ENCODE results near the gene CYP2E1.

CYP2E1 gene

GRCh38 chr10:133523631-133524203, 3.4 kb upstream of the CYP2E1 start:
- H3K9ac ChIP-seq (ENCODE audit: low read depth, low read length) = no peak overlapping the region
- H3K4me3 ChIP-seq (ENCODE audit: low read depth in 1 of 2, low read length in 2 of 2) = no peak overlapping the region
- no peaks in the 10 kb centered on the region for H3K36me3 ChIP-seq (ENCODE audit: insufficient read depth, low read length)
- no peaks in the 10 kb centered on the region for H3K79me2 ChIP-seq (ENCODE audit: insufficient read depth, low read length)
- no peak overlapping the region for H2AFZ ChIP-seq (ENCODE audit: low read depth, low read length)
- TF ChIP-seq CTCF (IDR thresholded peaks at IDR 0.05; ENCODE audit: borderline replicate concordance, extremely low read depth, low read length, poor library complexity, severe bottlenecking) (no peak), EZH2 (IDR thresholded peaks at IDR 0.05; ENCODE audit: borderline replicate concordance, low read depth, low read length, severe bottlenecking) (no peak)
- no peaks in the 10 kb centered on the region for H3K27me3 ChIP-seq (ENCODE audit: insufficient read depth, low read length, poor library complexity)
- ATAC-seq (ENCODE audit: insufficient read depth, low read depth) = no peak
- no peak for DNase-seq
- no peaks in the 10 kb centered on the region for H4K20me1 ChIP-seq (ENCODE audit: insufficient read depth, low read length)
- H3K9me3 ChIP-seq (ENCODE audit: insufficient read depth, low read length, severe bottlenecking) = peaks cover 4% of the 10 kb centered on the region
- no peak overlapping the region for H3K27ac ChIP-seq (ENCODE audit: low read length)
- no peak overlapping the region for H3K4me2 ChIP-seq (ENCODE audit: insufficient read depth, low read length)
- peaks cover 16% of the 10 kb centered on the region for H3K4me1 ChIP-seq (ENCODE audit: insufficient read depth, low read length)

GRCh38 chr10:133525444-133525843, 1.7 kb upstream of the CYP2E1 start:
- H2AFZ ChIP-seq (ENCODE audit: low read depth, low read length) = no peak overlapping the region
- no peak for DNase-seq
- no peaks in the 10 kb centered on the region for H3K27me3 ChIP-seq (ENCODE audit: insufficient read depth, low read length, poor library complexity)
- no peak for ATAC-seq (ENCODE audit: insufficient read depth, low read depth)
- peaks cover 6% of the 10 kb centered on the region for H3K4me1 ChIP-seq (ENCODE audit: insufficient read depth, low read length)
- no peaks in the 10 kb centered on the region for H3K36me3 ChIP-seq (ENCODE audit: insufficient read depth, low read length)
- H3K27ac ChIP-seq (ENCODE audit: low read length) = no peak overlapping the region
- no peak overlapping the region for H3K4me3 ChIP-seq (ENCODE audit: low read depth in 1 of 2, low read length in 2 of 2)
- H3K9me3 ChIP-seq (ENCODE audit: insufficient read depth, low read length, severe bottlenecking) = peaks cover 4% of the 10 kb centered on the region
- H4K20me1 ChIP-seq (ENCODE audit: insufficient read depth, low read length) = no peaks in the 10 kb centered on the region
- H3K79me2 ChIP-seq (ENCODE audit: insufficient read depth, low read length) = no peaks in the 10 kb centered on the region
- TF ChIP-seq CTCF (IDR thresholded peaks at IDR 0.05; ENCODE audit: borderline replicate concordance, extremely low read depth, low read length, poor library complexity, severe bottlenecking) = no peak
- TF ChIP-seq EZH2 (IDR thresholded peaks at IDR 0.05; ENCODE audit: borderline replicate concordance, low read depth, low read length, severe bottlenecking) = no peak
- H3K9ac ChIP-seq (ENCODE audit: low read depth, low read length) = no peak overlapping the region
- H3K4me2 ChIP-seq (ENCODE audit: insufficient read depth, low read length) = no peak overlapping the region

- H3K9ac ChIP-seq (ENCODE audit: low read depth, low read length) = no peak overlapping the region
Observed at GRCh38 chr10:133527771-133528271, 658 bp downstream of the CYP2E1 start.

More at GRCh38 chr10:133527771-133528271, 658 bp downstream of the CYP2E1 start:
- no peaks in the 10 kb centered on the region for H3K27me3 ChIP-seq (ENCODE audit: insufficient read depth, low read length, poor library complexity)
- H3K4me2 ChIP-seq (ENCODE audit: insufficient read depth, low read length) = no peak overlapping the region
- no peak overlapping the region for H3K4me3 ChIP-seq (ENCODE audit: low read depth in 1 of 2, low read length in 2 of 2)
- no peak for TF ChIP-seq CTCF (IDR thresholded peaks at IDR 0.05; ENCODE audit: borderline replicate concordance, extremely low read depth, low read length, poor library complexity, severe bottlenecking)
- TF ChIP-seq EZH2 (IDR thresholded peaks at IDR 0.05; ENCODE audit: borderline replicate concordance, low read depth, low read length, severe bottlenecking) = no peak
- no peak overlapping the region for H2AFZ ChIP-seq (ENCODE audit: low read depth, low read length)
- no peaks in the 10 kb centered on the region for H3K79me2 ChIP-seq (ENCODE audit: insufficient read depth, low read length)
- H3K36me3 ChIP-seq (ENCODE audit: insufficient read depth, low read length) = no peaks in the 10 kb centered on the region
- no peaks in the 10 kb centered on the region for H3K4me1 ChIP-seq (ENCODE audit: insufficient read depth, low read length)
- no peaks in the 10 kb centered on the region for H4K20me1 ChIP-seq (ENCODE audit: insufficient read depth, low read length)
- H3K27ac ChIP-seq (ENCODE audit: low read length) = no peak overlapping the region
- peaks cover 4% of the 10 kb centered on the region for H3K9me3 ChIP-seq (ENCODE audit: insufficient read depth, low read length, severe bottlenecking)
- DNase-seq = no peak
- no peak for ATAC-seq (ENCODE audit: insufficient read depth, low read depth)
